Vagina (tissue), 2 donors: Measurements from ENCODE around the gene CNIH3.

Experiments
- CTCF ChIP-seq, 3 experiments: fragments of 450-650 bp in 2 of 3; fragments of 200-600 bp in 1 of 3; sonication (generic) in 1 of 3; IDR thresholded peaks; one replicate each; pipeline ENCODE4 v1.5.1; 2017 to 2019; ENCODE audit warnings: antibody characterized with exemption in 3 of 3, mild to moderate bottlenecking in 2 of 3, moderate library complexity in 2 of 3
- POLR2A ChIP-seq, 2 donors: fragments of 450-650 bp; IDR thresholded peaks; one replicate each; pipeline ENCODE4 v1.6.1; 2017; ENCODE audit warnings: antibody characterized with exemption in 2 of 2, mild to moderate bottlenecking in 2 of 2, moderate library complexity in 2 of 2
- POLR2AphosphoS5 ChIP-seq, 2 donors: sonication (generic); formaldehyde crosslinking; IDR thresholded peaks; one replicate each; pipeline ENCODE4 v1.9.0; 2017; ENCODE audit warnings: antibody characterized with exemption in 2 of 2, mild to moderate bottlenecking in 2 of 2, low read depth in 1 of 2; ENCODE audit not compliant: insufficient read depth in 1 of 2

DNA sequence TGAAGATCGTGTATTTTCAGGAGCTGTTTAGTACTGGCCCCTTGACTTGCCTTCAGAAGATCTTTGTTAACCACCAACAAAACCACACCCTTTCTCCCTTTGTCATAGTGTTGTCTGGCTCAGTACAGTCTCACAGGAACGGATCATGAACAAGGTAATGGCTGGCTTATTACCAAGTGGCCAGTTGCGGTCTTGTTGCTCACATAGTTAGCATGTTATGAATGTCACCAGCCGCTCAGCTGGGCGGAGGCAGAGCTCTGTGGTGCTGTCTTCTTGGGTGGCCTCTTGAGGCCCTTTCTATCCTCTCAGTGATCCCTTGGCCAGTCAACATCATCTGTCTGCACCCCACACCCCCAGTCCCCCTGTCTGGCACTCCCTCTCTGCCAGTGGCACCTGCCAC is 21.4 kb downstream of the CNIH3 start:
- no peak for TF ChIP-seq CTCF (IDR thresholded peaks at IDR 0.05)
- TF ChIP-seq POLR2A (IDR thresholded peaks at IDR 0.05) = no peak
- TF ChIP-seq POLR2AphosphoS5 (IDR thresholded peaks at IDR 0.05; ENCODE audit: insufficient read depth in 1 of 2, low read depth in 1 of 2) = no peak
